GM19468 (cell line): ENCODE data around the gene ZDHHC19.

Source experiments
- ATAC-seq: cut with Tn5 transposase; IDR thresholded peaks from one replicate; pipeline ENCODE4 v1.9.1; 2021; ENCODE audit warnings: mild to moderate bottlenecking, moderate library complexity, moderate number of reproducible peaks; ENCODE audit not compliant: unreplicated experiment; ENCODE audit errors: extremely low read depth

Gene ZDHHC19

GRCh38 chr3:196159952-196160804 lies 51.0 kb downstream of the ZDHHC19 start:
- ATAC-seq = peak; percentile 58

DNA sequence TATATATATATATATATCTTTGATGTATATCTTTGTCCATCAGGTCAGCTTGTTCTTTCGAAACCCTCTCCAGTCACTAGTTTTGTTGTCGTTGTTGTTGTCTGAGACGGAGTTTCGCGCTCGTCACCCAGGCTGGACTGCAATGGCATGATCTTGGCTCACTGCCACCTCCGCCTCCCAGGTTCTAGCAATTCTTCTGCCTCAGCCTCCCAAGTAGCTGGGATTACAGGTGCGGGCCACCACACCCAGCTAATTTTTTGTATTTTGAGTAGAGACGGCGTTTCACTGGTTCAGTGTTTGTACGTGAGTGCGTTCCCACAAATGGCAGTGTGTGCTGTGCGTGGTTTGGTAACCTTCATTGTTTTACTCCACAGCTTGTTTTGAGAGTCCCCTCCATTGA lies 51.7 kb downstream of the ZDHHC19 start:
- no peak for ATAC-seq

GRCh38 chr3:196156160-196156559 lies 55.0 kb downstream of the ZDHHC19 start:
- ATAC-seq = no peak

DNA sequence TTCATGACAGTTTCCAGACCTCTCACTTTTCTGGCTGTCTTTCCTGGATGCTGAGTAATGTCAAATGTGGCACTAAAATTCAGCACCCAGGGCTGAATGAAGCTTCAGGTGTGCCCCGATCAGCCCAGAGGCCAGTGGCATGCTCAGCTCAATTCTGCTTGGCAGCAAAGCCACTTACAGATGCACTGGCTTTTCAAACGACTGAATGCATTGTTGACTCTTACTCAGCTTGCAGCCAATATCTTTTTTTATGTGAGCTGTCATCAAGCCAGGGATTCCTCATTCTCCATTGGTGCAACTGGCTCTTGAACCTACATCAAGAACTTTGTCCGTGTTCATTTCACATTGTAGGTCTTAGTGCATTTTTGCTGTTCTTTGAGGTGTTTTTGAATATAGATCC lies 60.7 kb downstream of the ZDHHC19 start:
- no peak for ATAC-seq

DNA sequence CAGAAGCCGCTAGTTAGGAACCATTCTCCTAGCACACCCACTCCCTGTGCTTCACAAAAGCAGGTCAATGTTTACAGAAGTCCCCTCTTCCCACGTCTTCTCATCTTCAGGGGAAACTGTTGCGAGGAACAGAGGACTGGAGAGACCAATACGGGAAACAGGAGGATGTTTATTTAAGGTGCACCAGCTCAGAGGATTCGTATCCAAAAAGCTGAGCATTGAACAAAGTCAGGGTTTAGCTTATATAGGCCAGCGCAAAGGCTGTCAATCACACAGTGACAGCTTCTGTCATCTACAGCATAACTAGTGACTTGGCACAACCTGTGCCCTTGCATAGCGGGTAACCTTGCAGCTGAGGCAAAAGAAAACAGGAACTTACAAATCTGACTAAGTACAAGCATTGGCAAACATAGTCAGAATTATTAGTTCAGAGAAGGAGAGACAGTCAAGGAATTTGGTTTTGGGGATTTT lies 61.3 kb downstream of the ZDHHC19 start:
- no peak for ATAC-seq

DNA sequence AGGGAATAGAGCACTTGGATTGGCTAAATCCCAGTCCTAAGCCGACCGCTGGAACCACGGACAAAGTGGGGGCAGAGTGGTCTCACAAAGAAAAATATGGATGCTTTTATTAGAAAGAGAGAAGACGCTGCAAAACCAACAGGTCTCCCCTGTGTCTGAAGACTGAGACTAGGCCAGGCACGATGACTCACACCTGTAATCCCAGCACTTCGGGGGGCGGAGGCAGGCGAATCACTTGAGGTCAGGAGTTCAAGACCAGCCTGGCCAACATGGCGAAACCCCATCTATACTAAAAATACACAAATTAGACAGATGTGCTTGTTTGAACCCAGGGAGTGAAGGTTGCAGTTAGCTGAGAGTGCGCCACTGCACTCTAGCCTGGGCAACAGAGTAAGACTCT lies 61.8 kb downstream of the ZDHHC19 start:
- ATAC-seq = no peak
